GM12878 (cell line): ENCODE results near the gene FILIP1L.

Experiments used
- E2F8 ChIP-seq: fragments of 450-650 bp; IDR thresholded peaks from 2 replicates; pipeline ENCODE4 v1.6.1; 2018; ENCODE audit warnings: mild to moderate bottlenecking, low read depth, moderate library complexity; ENCODE audit not compliant: partially characterized antibody
- ESRRA ChIP-seq: IDR thresholded peaks from 2 replicates; pipeline ENCODE4 v1.6.1; 2012; ENCODE audit warnings: mild to moderate bottlenecking, low read length, improper control_type of control experiment
- IKZF1 ChIP-seq: fragments of 450-650 bp; conservative IDR thresholded peaks from 2 replicates; pipeline ENCODE4 v1.6.1; 2017; ENCODE audit warnings: antibody characterized with exemption, mild to moderate bottlenecking
- POLR2A ChIP-seq: IDR thresholded peaks from 2 replicates; pipeline ENCODE4 v1.6.1; 2011; ENCODE audit warnings: low read depth, mild to moderate bottlenecking, low read length
- POLR2AphosphoS5 ChIP-seq: IDR thresholded peaks from 2 replicates; pipeline ENCODE4 v1.6.1; 2011; ENCODE audit warnings: mild to moderate bottlenecking, low read length, inconsistent platforms
- TF ChIP-seq, protein P1 (sequence below), 3 experiments: IDR thresholded peaks in 2 of 3; conservative IDR thresholded peaks in 1 of 3; 2 replicates each; pipeline ENCODE4 v1.5.1; 2011; ENCODE audit warnings: low read depth in 3 of 3, low read length in 3 of 3, mild to moderate bottlenecking in 3 of 3, control low read depth in 2 of 3, moderate library complexity in 2 of 3, inconsistent platforms in 1 of 3, mixed read lengths in 1 of 3; ENCODE audit not compliant: control insufficient read depth in 2 of 3, insufficient read depth in 1 of 3; ENCODE audit errors: extremely low read depth in 1 of 3
- TF ChIP-seq, protein P2 (sequence below): IDR thresholded peaks from 2 replicates; pipeline ENCODE4 v1.6.1; 2011; ENCODE audit warnings: low read depth, mild to moderate bottlenecking, low read length, moderate library complexity, borderline replicate concordance; ENCODE audit errors: extremely low read depth
- TF ChIP-seq, protein P3 (sequence below): IDR thresholded peaks from 2 replicates; pipeline ENCODE4 v1.6.1; 2012; ENCODE audit warnings: mild to moderate bottlenecking, low read depth, low read length

GRCh38 chr3:99850608-99851007 lies 263.7 kb downstream of the FILIP1L start:
- TF ChIP-seq, protein P1, sequence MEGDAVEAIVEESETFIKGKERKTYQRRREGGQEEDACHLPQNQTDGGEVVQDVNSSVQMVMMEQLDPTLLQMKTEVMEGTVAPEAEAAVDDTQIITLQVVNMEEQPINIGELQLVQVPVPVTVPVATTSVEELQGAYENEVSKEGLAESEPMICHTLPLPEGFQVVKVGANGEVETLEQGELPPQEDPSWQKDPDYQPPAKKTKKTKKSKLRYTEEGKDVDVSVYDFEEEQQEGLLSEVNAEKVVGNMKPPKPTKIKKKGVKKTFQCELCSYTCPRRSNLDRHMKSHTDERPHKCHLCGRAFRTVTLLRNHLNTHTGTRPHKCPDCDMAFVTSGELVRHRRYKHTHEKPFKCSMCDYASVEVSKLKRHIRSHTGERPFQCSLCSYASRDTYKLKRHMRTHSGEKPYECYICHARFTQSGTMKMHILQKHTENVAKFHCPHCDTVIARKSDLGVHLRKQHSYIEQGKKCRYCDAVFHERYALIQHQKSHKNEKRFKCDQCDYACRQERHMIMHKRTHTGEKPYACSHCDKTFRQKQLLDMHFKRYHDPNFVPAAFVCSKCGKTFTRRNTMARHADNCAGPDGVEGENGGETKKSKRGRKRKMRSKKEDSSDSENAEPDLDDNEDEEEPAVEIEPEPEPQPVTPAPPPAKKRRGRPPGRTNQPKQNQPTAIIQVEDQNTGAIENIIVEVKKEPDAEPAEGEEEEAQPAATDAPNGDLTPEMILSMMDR (IDR thresholded peaks at IDR 0.05 in 2 of 3, conservative IDR thresholded peaks at IDR 0.05 in 1 of 3; ENCODE audit: control insufficient read depth in 2 of 3, extremely low read depth in 1 of 3, insufficient read depth in 1 of 3, low read depth in 3 of 3, low read length in 3 of 3), result no peak
- TF ChIP-seq E2F8, result no peak
- TF ChIP-seq IKZF1, result no peak
- TF ChIP-seq ESRRA, result no peak
- TF ChIP-seq POLR2AphosphoS5, result no peak
- TF ChIP-seq, protein P2, sequence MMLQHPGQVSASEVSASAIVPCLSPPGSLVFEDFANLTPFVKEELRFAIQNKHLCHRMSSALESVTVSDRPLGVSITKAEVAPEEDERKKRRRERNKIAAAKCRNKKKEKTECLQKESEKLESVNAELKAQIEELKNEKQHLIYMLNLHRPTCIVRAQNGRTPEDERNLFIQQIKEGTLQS, result no peak
- TF ChIP-seq, protein P3, sequence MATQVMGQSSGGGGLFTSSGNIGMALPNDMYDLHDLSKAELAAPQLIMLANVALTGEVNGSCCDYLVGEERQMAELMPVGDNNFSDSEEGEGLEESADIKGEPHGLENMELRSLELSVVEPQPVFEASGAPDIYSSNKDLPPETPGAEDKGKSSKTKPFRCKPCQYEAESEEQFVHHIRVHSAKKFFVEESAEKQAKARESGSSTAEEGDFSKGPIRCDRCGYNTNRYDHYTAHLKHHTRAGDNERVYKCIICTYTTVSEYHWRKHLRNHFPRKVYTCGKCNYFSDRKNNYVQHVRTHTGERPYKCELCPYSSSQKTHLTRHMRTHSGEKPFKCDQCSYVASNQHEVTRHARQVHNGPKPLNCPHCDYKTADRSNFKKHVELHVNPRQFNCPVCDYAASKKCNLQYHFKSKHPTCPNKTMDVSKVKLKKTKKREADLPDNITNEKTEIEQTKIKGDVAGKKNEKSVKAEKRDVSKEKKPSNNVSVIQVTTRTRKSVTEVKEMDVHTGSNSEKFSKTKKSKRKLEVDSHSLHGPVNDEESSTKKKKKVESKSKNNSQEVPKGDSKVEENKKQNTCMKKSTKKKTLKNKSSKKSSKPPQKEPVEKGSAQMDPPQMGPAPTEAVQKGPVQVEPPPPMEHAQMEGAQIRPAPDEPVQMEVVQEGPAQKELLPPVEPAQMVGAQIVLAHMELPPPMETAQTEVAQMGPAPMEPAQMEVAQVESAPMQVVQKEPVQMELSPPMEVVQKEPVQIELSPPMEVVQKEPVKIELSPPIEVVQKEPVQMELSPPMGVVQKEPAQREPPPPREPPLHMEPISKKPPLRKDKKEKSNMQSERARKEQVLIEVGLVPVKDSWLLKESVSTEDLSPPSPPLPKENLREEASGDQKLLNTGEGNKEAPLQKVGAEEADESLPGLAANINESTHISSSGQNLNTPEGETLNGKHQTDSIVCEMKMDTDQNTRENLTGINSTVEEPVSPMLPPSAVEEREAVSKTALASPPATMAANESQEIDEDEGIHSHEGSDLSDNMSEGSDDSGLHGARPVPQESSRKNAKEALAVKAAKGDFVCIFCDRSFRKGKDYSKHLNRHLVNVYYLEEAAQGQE, result no peak
- no peak for TF ChIP-seq POLR2A
